Ectodermal cell (in vitro differentiated cells): ENCODE data around the gene SSC4D.

Source experiments
- H3K27ac ChIP-seq: 2 replicates; pipeline ENCODE4 v1.7.0; 2013; ENCODE audit warnings: mild to moderate bottlenecking, low read depth, low read length; ENCODE audit not compliant: insufficient read depth, poor library complexity, severe bottlenecking
- H3K27me3 ChIP-seq: 2 replicates; pipeline ENCODE4 v1.7.0; 2013; ENCODE audit warnings: mild to moderate bottlenecking, low read length; ENCODE audit not compliant: insufficient read depth, control insufficient read depth, poor library complexity, severe bottlenecking
- H3K36me3 ChIP-seq: one replicate; pipeline ENCODE4 v1.7.0; 2013; ENCODE audit warnings: low read length; ENCODE audit not compliant: control insufficient read depth, insufficient read depth
- H3K4me1 ChIP-seq: one replicate; pipeline ENCODE4 v1.7.0; 2013; ENCODE audit warnings: low read length; ENCODE audit not compliant: control insufficient read depth, insufficient read depth
- H3K4me3 ChIP-seq: 2 replicates; pipeline ENCODE4 v1.7.0; 2013; ENCODE audit warnings: low read depth, low read length, control low read depth; ENCODE audit not compliant: insufficient read depth
- H3K9me3 ChIP-seq: 2 replicates; pipeline ENCODE4 v1.7.0; 2013; ENCODE audit warnings: mild to moderate bottlenecking, low read length, moderate library complexity; ENCODE audit not compliant: control insufficient read depth
- WGBS, 2 experiments: methylation state at CpG; one replicate each; pipeline ENCODE4 v1.1.7; 2013; ENCODE audit warnings: missing lambda C conversion rate in 2 of 2; 5-methylcytosine and 5-hydroxymethylcytosine counted together

Gene SSC4D

DNA sequence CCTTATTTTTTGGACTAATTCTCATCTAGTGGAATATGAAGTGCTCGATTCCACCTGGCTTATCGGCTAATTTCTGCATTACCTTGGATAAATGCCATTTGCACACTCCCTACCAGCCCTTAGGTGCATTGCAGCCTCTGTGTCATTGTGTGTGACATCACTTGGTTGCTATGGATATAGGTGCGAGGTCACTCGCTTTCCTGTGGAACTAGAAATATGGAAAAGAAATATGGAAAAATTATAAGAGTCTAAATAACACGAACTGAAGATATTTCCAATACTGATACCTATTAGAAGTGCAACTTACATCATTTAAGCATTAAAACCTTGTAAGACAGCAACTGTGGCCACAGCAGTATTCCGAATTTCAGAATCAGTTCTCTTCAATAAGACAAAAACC is 52.7 kb downstream of the SSC4D start:
- Histone ChIP-seq H3K36me3 (peaks cover 39% of the 10 kb centered on the region), H3K4me3 (peak overlapping the region; percentile 84), H3K27ac (no peak overlapping the region), H3K27me3 (no peaks in the 10 kb centered on the region), H3K9me3 (no peaks in the 10 kb centered on the region), H3K4me1 (peaks cover 10% of the 10 kb centered on the region)
- WGBS, 2 experiments = 73 to 84% methylated on average over 4 to 6 of the region's 6 CpGs

DNA sequence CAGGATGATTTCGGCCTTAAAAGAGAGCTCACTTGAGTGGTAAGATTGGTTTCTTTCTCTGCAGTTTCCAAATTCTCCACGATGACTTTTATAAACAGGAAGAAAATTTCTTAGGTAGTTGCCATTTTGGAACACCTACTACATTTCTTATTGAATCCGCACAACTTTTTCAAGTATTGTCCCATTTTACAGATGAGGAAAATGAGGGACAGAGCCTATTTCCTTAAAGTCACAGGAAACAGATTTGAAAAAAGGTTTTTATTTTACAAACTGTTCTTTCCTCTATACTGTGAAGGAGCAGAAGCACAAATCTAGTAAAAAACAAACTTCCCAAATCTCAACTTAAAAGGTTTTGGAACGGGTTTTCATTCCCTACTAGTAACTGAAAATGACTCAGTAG is 53.4 kb downstream of the SSC4D start:
- Histone ChIP-seq H3K9me3 (no peaks in the 10 kb centered on the region), H3K27me3 (no peaks in the 10 kb centered on the region), H3K4me3 (peak overlapping the region; percentile 84), H3K4me1 (peaks cover 10% of the 10 kb centered on the region), H3K27ac (no peak overlapping the region), H3K36me3 (peaks cover 41% of the 10 kb centered on the region)
- 96 to 98% methylated on average over 4 of the region's 4 CpGs for WGBS, 2 experiments

DNA sequence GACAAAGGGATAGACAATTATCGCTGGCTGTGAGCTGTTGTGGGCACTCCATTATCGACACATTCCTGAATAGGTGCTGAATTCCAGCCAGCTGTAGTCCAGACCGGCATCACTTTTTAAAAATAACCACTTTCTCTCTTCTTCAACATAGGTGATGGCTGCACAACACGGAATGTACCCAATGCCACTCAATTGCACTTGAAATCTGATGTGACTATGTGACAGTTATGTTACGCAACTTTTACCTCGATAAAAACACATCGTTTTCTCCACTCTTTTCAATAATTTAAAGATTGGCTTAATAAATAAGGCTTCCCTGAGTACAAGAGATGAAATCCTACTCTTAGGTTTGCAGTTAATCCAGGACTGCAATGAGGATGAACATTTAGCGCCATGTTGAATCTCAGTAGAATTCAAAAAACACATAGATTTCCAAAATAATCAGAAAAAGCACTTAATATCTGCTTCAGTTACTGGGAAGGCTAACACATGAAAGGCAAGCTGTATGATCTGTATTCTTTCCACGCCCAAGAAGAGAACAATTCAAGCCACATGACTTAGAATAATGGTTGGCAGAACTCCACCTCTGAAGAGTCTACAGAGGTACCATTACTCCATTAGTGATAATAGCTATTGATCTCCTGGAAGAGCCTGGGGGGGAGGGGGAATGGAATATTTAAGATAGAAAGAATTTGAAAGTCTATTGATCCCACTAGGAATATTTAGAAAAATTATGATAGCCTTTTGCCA is 54.3 kb downstream of the SSC4D start:
- Histone ChIP-seq H3K9me3 (no peaks in the 10 kb centered on the region), H3K36me3 (peaks cover 46% of the 10 kb centered on the region), H3K27me3 (no peaks in the 10 kb centered on the region), H3K4me3 (no peak overlapping the region), H3K27ac (no peak overlapping the region), H3K4me1 (peaks cover 10% of the 10 kb centered on the region)
- 92 to 93% methylated on average over 9 of the region's 9 CpGs for WGBS, 2 experiments

DNA sequence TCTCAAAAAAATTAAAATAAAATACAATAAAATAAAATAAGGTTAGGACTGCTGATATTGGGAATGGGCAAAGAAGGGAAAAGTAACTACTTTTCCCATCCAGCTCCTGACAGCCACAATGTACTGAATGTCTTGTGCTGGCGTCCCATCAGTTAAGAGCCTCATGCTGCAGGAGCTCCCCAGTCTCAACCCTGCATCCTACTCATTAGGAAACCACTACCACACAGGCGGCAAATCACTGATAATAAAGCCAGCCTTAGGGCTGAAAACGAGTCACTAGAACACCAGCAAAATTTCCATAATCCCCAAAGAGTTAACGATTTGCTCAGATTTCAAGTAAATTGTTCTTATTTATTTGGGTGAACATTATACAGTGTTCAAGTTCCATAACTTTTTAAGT is 55.0 kb downstream of the SSC4D start:
- Histone ChIP-seq H3K9me3 (no peaks in the 10 kb centered on the region), H3K36me3 (peaks cover 52% of the 10 kb centered on the region), H3K4me1 (peaks cover 8% of the 10 kb centered on the region), H3K27ac (no peak overlapping the region), H3K27me3 (no peaks in the 10 kb centered on the region), H3K4me3 (no peak overlapping the region)
- 89 to 92% methylated on average over 4 of the region's 4 CpGs for WGBS, 2 experiments

DNA sequence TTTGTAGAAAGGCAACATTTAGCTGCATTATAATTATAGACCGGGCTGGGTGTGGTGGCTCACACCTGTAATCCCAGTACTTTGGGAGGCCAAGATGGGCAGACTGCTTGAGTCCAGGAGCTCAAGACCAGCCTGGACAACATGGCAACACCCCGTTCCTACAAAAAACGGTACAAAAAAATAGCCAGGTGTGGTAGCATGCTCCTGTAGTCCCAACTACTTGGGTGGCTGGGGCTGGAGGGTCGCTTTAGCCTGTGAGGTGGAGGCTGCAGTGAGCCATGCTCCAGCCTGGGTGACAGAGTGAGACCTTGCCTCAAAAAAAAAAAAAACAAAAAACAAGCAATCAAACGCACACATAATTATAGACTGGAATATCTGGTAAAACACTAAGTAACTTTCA is 55.8 kb downstream of the SSC4D start:
- Histone ChIP-seq H3K4me1 (peaks cover 7% of the 10 kb centered on the region), H3K4me3 (no peak overlapping the region), H3K36me3 (peaks cover 56% of the 10 kb centered on the region), H3K9me3 (no peaks in the 10 kb centered on the region), H3K27ac (no peak overlapping the region), H3K27me3 (no peaks in the 10 kb centered on the region)
- WGBS, 2 experiments = 95 to 96% methylated on average over 4 to 5 of the region's 5 CpGs

DNA sequence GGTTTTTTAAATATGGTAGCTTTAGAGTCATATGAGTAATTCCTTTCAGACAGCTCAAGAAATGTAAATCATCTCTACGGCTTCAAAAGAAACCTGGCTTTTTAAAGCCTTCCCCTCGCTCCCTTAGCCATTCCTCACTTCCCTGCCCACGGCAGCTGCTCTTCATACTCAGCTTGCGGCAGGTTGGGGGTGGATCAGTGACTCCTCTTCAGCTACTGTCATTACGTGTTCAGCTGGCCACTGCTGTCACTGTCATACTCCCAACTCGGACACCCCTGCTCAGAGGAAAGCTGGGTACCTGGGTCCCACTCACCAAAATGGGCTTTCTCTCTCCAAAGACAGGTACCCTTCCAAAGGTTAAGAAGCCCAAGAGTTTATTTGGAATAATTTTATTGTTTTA is 57.3 kb downstream of the SSC4D start:
- no peak overlapping the region for H3K4me3 ChIP-seq
- no peaks in the 10 kb centered on the region for H3K9me3 ChIP-seq
- H3K27me3 ChIP-seq = no peaks in the 10 kb centered on the region
- WGBS, 2 experiments = 93 to 95% methylated on average over 6 of the region's 6 CpGs
- H3K27ac ChIP-seq = no peak overlapping the region
- H3K36me3 ChIP-seq = peaks cover 63% of the 10 kb centered on the region
- H3K4me1 ChIP-seq = peaks cover 7% of the 10 kb centered on the region

DNA sequence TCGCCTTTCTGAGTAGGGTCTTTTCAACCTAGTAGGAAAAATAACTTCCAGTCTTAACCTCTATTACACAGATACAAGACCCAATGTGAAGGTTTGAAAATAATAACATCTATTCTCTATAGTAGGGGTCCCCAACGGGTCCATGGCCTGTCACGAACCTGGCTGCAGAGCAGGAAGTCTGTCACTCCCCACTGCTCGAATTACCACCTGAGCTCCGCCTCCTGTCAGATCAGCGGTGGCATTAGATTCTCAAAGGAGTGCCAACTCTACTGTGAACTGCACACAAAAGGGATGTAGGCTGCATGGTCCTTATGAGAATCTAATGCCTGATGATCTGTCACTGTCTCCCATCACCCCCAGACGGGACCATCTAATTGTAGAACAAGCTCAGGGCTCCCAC is 58.1 kb downstream of the SSC4D start:
- H3K36me3 ChIP-seq = peaks cover 69% of the 10 kb centered on the region
- WGBS, 2 experiments = 86 to 87% methylated on average over 6 to 7 of the region's 7 CpGs

DNA sequence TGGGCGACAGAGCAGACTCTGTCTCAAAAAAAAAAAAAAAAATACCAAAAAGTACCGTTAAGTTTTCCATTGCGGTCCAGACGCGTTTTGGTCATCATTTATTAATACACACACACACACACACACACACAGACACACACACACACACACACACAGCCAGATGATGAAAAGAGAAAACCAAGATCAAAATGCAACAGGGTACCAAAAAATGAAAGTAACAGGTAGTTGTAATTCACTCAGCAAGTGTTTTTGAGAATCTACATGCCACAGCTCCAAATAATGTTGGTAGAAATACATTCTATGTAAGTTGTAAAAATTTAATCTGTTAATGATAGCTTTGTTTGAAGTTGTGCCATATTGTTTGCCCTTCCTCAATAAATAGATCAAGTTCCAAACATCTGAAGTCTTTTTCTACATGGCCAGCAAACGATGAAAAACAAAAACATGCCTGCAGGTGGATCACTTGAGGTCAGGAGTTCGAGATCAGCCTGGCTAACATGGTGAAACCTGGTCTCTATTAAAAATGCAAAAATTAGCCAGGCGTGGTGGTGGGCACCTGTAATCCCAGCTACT is 60.1 kb downstream of the SSC4D start:
- Histone ChIP-seq H3K9me3 (no peaks in the 10 kb centered on the region), H3K4me3 (no peak overlapping the region), H3K4me1 (no peaks in the 10 kb centered on the region), H3K36me3 (peaks cover 69% of the 10 kb centered on the region), H3K27ac (no peak overlapping the region), H3K27me3 (no peaks in the 10 kb centered on the region)
- WGBS, 2 experiments = 93 to 94% methylated on average over 7 to 8 of the region's 8 CpGs

More for the DNA sequence above, 58.1 kb downstream of the SSC4D start:
- Histone ChIP-seq H3K4me1 (no peaks in the 10 kb centered on the region), H3K27ac (no peak overlapping the region), H3K9me3 (no peaks in the 10 kb centered on the region), H3K27me3 (no peaks in the 10 kb centered on the region), H3K4me3 (no peak overlapping the region)

DNA sequence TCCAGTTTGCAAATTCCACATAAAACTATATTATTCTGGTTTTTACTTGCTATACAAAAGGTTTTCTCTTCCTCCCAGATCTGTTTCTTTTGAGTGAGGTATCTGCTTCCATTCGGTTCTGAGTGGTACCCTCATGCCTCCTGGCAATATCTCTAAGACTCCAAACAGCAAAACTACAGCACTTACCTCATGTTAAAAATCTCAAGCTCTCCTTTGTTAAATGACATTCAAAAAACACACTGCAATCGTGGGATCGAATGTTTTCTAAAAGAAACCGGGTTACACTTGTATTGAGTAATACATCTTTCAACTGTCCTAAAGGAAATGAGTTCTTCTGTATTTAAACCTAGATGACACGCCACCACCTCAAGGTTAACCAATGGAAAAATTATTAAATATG is 61.8 kb downstream of the SSC4D start:
- no peaks in the 10 kb centered on the region for H3K9me3 ChIP-seq
- no peak overlapping the region for H3K4me3 ChIP-seq
- peaks cover 64% of the 10 kb centered on the region for H3K36me3 ChIP-seq
- H3K27ac ChIP-seq = no peak overlapping the region
- H3K27me3 ChIP-seq = no peaks in the 10 kb centered on the region
- H3K4me1 ChIP-seq = no peaks in the 10 kb centered on the region
- WGBS, 2 experiments = 92 to 98% methylated on average over 4 to 5 of the region's 5 CpGs

DNA sequence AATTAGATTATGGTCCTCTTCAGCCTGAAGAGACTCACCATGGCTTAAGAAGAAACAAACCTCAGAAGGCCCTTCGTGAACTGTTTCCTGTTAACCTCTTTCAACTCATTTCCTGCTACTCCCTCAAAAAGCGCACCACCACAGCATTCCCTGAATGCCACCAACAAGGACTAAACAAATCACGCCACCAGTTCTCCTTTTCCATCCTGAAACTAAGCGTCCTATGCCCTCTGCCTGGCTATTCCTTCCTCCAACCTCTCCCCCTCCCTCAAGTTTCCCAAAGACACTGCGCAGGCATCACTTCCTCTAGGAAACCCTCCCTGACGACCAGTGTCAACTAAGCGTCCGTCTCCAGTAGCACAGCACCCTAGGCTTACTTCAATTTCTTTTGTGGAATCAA is 62.7 kb downstream of the SSC4D start:
- no peaks in the 10 kb centered on the region for H3K9me3 ChIP-seq
- H3K27ac ChIP-seq = no peak overlapping the region
- H3K27me3 ChIP-seq = no peaks in the 10 kb centered on the region
- no peaks in the 10 kb centered on the region for H3K4me1 ChIP-seq
- 95 to 96% methylated on average over 8 of the region's 8 CpGs for WGBS, 2 experiments
- peaks cover 58% of the 10 kb centered on the region for H3K36me3 ChIP-seq
- H3K4me3 ChIP-seq = no peak overlapping the region
